IPS-NIHi11 (cell line): ENCODE data around the gene SLC18A2.

Source experiments
- DNase-seq: peaks from one replicate; pipeline ENCODE4 v3.0.0; 2012; ENCODE audit warnings: mixed read lengths, low spot score

Gene SLC18A2

GRCh38 chr10:117237401-117237991 lies 3.4 kb upstream of the SLC18A2 start:
- no peak for DNase-seq

GRCh38 chr10:117239051-117239450 lies 1.9 kb upstream of the SLC18A2 start:
- DNase-seq: no peak

GRCh38 chr10:117239721-117240620 lies 943 bp upstream of the SLC18A2 start:
- peak; percentile 67 for DNase-seq

GRCh38 chr10:117241541-117242462 lies 888 bp downstream of the SLC18A2 start:
- DNase-seq: peak; percentile 70

- no peak for DNase-seq
Measured at GRCh38 chr10:117242463-117242832, 1.5 kb downstream of the SLC18A2 start.

GRCh38 chr10:117246997-117247671 lies 6.2 kb downstream of the SLC18A2 start:
- no peak for DNase-seq

GRCh38 chr10:117248750-117249465 lies 8.0 kb downstream of the SLC18A2 start:
- no peak for DNase-seq

GRCh38 chr10:117249493-117250093 lies 8.7 kb downstream of the SLC18A2 start:
- no peak for DNase-seq

- DNase-seq: no peak
Measured at GRCh38 chr10:117250411-117250810, 9.5 kb downstream of the SLC18A2 start.

- no peak for DNase-seq
Measured at GRCh38 chr10:117253908-117254307, 13.0 kb downstream of the SLC18A2 start.

GRCh38 chr10:117254338-117254737 lies 13.4 kb downstream of the SLC18A2 start:
- no peak for DNase-seq

- DNase-seq: no peak
Measured at GRCh38 chr10:117254774-117255735, 14.1 kb downstream of the SLC18A2 start.

- DNase-seq: no peak
Measured at GRCh38 chr10:117255835-117256460, 15.0 kb downstream of the SLC18A2 start.

- DNase-seq: no peak
Measured at GRCh38 chr10:117256910-117257309, 16.0 kb downstream of the SLC18A2 start.

GRCh38 chr10:117257721-117258120 lies 16.8 kb downstream of the SLC18A2 start:
- DNase-seq: no peak

- DNase-seq: no peak
Measured at GRCh38 chr10:117259279-117259678, 18.4 kb downstream of the SLC18A2 start.

- peak; percentile 42 for DNase-seq
Measured at GRCh38 chr10:117260084-117260483, 19.2 kb downstream of the SLC18A2 start.

- no peak for DNase-seq
Measured at GRCh38 chr10:117261501-117261900, 20.6 kb downstream of the SLC18A2 start.

- no peak for DNase-seq
Measured at GRCh38 chr10:117262291-117262902, 21.5 kb downstream of the SLC18A2 start.
